Hepatocyte (in vitro differentiated cells): Measurements from ENCODE around the gene DHDH. TPM values are rescaled to one million over a fixed set of nuclear protein-coding genes. Genes with fewer than 3 reads are reported as not detected.

ENCODE experiments used
- DNase-seq: peaks from one replicate; pipeline ENCODE4 v3.0.0-alpha.2; 2016; ENCODE audit warnings: low spot score
- H2AFZ ChIP-seq: fragments of 200-600 bp; sonication (generic); 2 replicates; pipeline ENCODE4 v1.6.0; 2016; ENCODE audit warnings: antibody characterized with exemption, mild to moderate bottlenecking
- H3K27ac ChIP-seq: fragments of 200-600 bp; sonication (generic); 2 replicates; pipeline ENCODE4 v1.5.1; 2016; ENCODE audit warnings: mild to moderate bottlenecking
- H3K27me3 ChIP-seq: fragments of 200-600 bp; sonication (generic); 2 replicates; pipeline ENCODE4 v1.6.1; 2016
- H3K36me3 ChIP-seq: fragments of 200-600 bp; sonication (generic); replicated peaks from 2 replicates; pipeline ENCODE4 v1.5.1; 2016; ENCODE audit warnings: low read depth; ENCODE audit not compliant: insufficient read depth
- H3K4me1 ChIP-seq: fragments of 200-600 bp; sonication (generic); 2 replicates; pipeline ENCODE4 v1.5.1; 2016; ENCODE audit warnings: mild to moderate bottlenecking, moderate library complexity; ENCODE audit not compliant: insufficient read depth
- H3K4me2 ChIP-seq: fragments of 200-600 bp; sonication (generic); 2 replicates; pipeline ENCODE4 v1.6.0; 2016
- H3K4me3 ChIP-seq: fragments of 200-600 bp; sonication (generic); 2 replicates; pipeline ENCODE4 v1.5.1; 2016; ENCODE audit warnings: mild to moderate bottlenecking
- H3K79me2 ChIP-seq: fragments of 200-600 bp; sonication (generic); 2 replicates; pipeline ENCODE4 v1.6.0; 2017; ENCODE audit warnings: mild to moderate bottlenecking
- H3K9me2 ChIP-seq: fragments of 200-600 bp; sonication (generic); replicated peaks from 2 replicates; pipeline ENCODE4 v1.6.0; 2017; ENCODE audit warnings: mild to moderate bottlenecking; ENCODE audit not compliant: insufficient read depth
- H3K9me3 ChIP-seq: fragments of 200-600 bp; sonication (generic); 2 replicates; pipeline ENCODE4 v1.5.1; 2016; ENCODE audit warnings: low read depth, mild to moderate bottlenecking
- H4K20me1 ChIP-seq: fragments of 200-600 bp; sonication (generic); 2 replicates; pipeline ENCODE4 v1.6.0; 2016; ENCODE audit warnings: mild to moderate bottlenecking; ENCODE audit not compliant: insufficient read depth, poor library complexity, severe bottlenecking
- CTCF ChIP-seq: fragments of 200-600 bp; sonication (generic); IDR thresholded peaks from 2 replicates; pipeline ENCODE4 v1.5.1; 2016; ENCODE audit warnings: antibody characterized with exemption, mild to moderate bottlenecking; ENCODE audit not compliant: poor library complexity
- EZH2 ChIP-seq: fragments of 200-600 bp; sonication (generic); IDR thresholded peaks from 2 replicates; pipeline ENCODE4 v1.6.1; 2016; ENCODE audit warnings: antibody characterized with exemption, mild to moderate bottlenecking, borderline replicate concordance
- EZH2phosphoT487 ChIP-seq: fragments of 200-600 bp; sonication (generic); IDR thresholded peaks from one replicate; pipeline ENCODE4 v1.6.1; 2018; ENCODE audit warnings: antibody characterized with exemption, mild to moderate bottlenecking, low read depth, moderate library complexity; ENCODE audit not compliant: unreplicated experiment, severe bottlenecking
- WGBS: methylation state at CpG from one replicate; pipeline ENCODE4 v1.1.6; 2016; ENCODE audit warnings: low lambda C conversion rate; ENCODE audit errors: missing lambda C conversion rate; 5-methylcytosine and 5-hydroxymethylcytosine counted together
- polyA plus RNA-seq: library from polyadenylated mRNA; unstranded; fragments of >200 nt; fragmentation: Nextera tagmentation; extraction: Ambion mirVana; gene quantifications from 2 replicates; pipeline ENCODE4 v1.2.1, GENCODE V29; 2016
- total RNA-seq: library from RNA; depleted of rRNA; stranded (reverse); fragments of >200 nt; gene quantifications from 2 replicates; pipeline ENCODE4 v1.2.3, GENCODE V29; 2014

Gene DHDH
- total and polyA plus RNA-seq, 2 experiments from 2014 or later = 2.9 to 3.7 TPM

DNA sequence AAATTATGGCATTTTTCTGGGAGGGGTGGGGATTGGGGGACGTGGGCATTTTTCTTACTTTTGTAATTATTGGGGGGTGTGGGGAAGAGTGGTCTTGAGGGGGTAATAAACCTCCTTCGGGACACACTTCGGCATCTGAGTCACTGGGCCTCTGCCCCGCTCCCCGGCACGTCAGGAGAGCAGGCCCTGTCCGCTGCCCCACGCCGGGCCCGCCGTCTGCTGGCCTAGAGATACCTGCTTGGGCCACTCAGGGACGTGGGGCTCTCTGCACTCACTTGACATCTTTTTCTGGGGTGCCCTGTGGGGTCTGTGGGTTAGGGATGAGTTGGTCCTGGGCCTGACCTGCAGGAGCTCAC is 28.2 kb downstream of the DHDH start:
- H3K4me3 ChIP-seq = no peak overlapping the region

DNA sequence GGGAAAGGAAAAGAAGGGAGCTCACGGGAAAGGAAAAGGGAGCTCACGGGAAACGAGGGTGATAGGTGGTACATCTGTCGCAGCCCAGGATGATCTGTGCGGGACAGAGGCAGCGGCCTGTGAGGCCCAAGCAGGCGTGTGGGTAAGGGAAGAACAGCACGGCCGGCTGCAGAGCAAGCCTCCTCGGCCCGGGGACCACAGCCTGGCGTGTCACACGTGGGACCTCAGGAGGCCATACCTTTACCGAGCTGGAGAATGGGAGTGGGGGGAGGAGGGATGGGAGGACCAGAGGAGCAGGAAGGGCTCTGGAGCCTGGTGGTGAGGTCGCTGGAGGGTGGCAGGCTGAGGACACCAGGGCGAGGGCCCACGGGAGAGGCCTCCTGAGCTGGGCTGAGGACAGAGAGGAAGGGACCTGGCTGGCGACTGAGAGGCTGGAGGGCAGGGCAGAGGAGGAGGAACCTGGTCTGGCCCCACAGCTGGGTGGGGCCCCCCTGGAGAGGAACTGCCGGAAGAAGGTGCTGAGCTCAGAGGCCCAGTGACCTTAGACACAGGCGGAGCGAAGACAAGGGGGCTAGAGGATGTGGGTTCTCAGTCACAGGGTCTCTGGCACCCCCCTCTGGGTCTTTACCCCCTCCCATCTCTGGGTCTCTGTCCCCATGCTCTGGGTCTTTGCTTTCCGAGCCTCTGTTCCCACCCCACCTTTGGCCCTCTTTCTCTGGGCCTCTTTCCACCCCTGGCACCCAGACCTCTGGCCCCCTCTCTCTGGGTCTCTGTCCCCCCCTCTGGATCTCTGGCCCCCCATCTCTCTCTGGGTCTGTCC is 28.7 kb downstream of the DHDH start:
- H4K20me1 ChIP-seq = peaks cover 20% of the 10 kb centered on the region
- peaks cover 27% of the 10 kb centered on the region for H3K4me1 ChIP-seq
- no peaks in the 10 kb centered on the region for H3K9me2 ChIP-seq
- DNase-seq = peak; percentile 88
- no peak overlapping the region for H3K4me3 ChIP-seq
- no peaks in the 10 kb centered on the region for H3K36me3 ChIP-seq
- no peaks in the 10 kb centered on the region for H3K27me3 ChIP-seq
- WGBS = 59% methylated on average over 20 of the region's 22 CpGs
- peak overlapping the region; percentile 82 for H3K4me2 ChIP-seq
- H2AFZ ChIP-seq = no peak overlapping the region
- TF ChIP-seq EZH2phosphoT487 (no peak), EZH2 (no peak), CTCF (no peak)
- no peaks in the 10 kb centered on the region for H3K9me3 ChIP-seq
- H3K27ac ChIP-seq = peak overlapping the region; percentile 100
- H3K79me2 ChIP-seq = peaks cover 26% of the 10 kb centered on the region

More for the DNA sequence above, 28.2 kb downstream of the DHDH start:
- TF ChIP-seq CTCF (no peak), EZH2phosphoT487 (no peak), EZH2 (no peak)
- H2AFZ ChIP-seq = no peak overlapping the region
- no peaks in the 10 kb centered on the region for H3K9me3 ChIP-seq
- H3K79me2 ChIP-seq = peaks cover 23% of the 10 kb centered on the region
- H3K36me3 ChIP-seq = no peaks in the 10 kb centered on the region
- H3K27ac ChIP-seq = peak overlapping the region; percentile 100
- WGBS = 75% methylated on average over 6 of the region's 12 CpGs
- H4K20me1 ChIP-seq = peaks cover 14% of the 10 kb centered on the region
- no peaks in the 10 kb centered on the region for H3K9me2 ChIP-seq
- H3K4me2 ChIP-seq = peak overlapping the region; percentile 82
- H3K27me3 ChIP-seq = no peaks in the 10 kb centered on the region
- H3K4me1 ChIP-seq = peaks cover 27% of the 10 kb centered on the region
- DNase-seq = no peak

DNA sequence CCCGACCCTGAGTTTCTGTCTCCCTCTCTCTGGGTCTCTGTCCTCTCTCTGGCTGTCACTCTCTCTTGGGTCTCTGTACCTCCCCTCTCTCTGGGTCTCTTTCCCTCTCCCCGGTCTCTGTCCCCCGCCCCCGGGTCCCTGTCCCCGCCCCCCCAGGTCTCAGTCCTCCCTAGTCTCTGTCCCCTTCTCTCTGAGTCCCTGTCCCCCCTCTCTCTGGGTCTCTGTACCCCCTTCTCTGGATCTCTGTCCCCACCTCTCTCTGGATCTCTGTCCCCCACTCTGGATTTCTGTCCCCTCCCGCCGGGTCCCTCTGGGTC is 29.3 kb downstream of the DHDH start:
- Histone ChIP-seq H3K79me2 (peaks cover 22% of the 10 kb centered on the region), H3K36me3 (no peaks in the 10 kb centered on the region), H3K9me2 (no peaks in the 10 kb centered on the region), H2AFZ (no peak overlapping the region), H3K4me1 (peaks cover 27% of the 10 kb centered on the region), H3K27ac (peak overlapping the region; percentile 100), H4K20me1 (peaks cover 21% of the 10 kb centered on the region), H3K4me2 (peak overlapping the region; percentile 82), H3K4me3 (no peak overlapping the region), H3K9me3 (no peaks in the 10 kb centered on the region), H3K27me3 (no peaks in the 10 kb centered on the region)
- no CpG with 5 or more reads among the region's 7 CpGs for WGBS
- DNase-seq = no peak
- TF ChIP-seq EZH2 = no peak
- TF ChIP-seq CTCF = no peak
- no peak for TF ChIP-seq EZH2phosphoT487
